ENCODE measurements around the gene RIPOR3. TPM values are rescaled to one million over a fixed set of nuclear protein-coding genes. Genes with fewer than 3 reads are reported as not detected.

RIPOR3 gene
- polyA plus RNA-seq, 2 of the 4 experiments (the other 2 are of a cell fraction), result 0.03 to 0.06 TPM

DNA sequence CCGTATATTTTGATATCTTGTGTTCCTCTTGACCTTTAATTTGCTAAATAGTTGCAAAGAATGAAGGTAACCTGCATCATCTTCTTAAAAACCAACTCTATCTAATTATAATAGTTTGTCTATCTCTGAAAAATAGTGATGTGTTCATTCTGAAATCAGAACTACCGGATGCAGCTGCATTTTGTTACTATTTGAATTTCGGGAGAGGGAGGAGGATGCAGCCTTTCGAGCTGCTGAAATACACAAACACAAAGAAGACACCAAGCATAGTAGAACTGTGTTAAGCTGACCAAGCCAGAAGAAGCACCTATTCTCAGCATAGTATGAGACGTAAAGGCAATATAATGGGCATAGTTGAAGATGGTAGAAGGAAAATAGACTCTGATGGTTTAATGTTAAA lies 148.0 kb downstream of the RIPOR3 start:
- peaks cover 19% of the 10 kb centered on the region for H3K4me1 ChIP-seq

DNA sequence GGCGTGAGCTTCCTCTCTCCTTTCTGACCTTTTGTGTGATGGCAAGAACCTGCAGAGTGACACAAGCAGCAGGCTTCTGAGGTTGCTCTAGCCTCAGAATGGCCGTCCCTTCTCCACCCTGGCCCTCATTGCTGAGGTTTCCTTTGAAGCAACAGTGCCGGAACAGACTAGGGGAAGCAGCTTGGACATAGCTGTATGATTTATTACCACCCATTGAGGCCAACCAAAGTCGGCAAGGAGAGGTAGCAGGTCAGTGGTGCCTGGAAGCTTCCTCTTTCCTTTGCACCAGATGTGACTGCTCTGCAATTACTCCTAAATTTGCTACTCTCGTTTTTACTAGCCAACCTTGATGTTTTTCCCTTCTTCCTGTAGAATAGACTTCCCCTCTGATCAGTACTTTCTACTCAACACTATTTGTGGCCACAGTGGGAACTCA lies 149.7 kb downstream of the RIPOR3 start:
- no peak for DNase-seq (ENCODE audit: low read depth in 1 of 2, low spot score in 1 of 2)
- H3K4me3 ChIP-seq, result no peak overlapping the region
- ChIA-PET CTCF (interaction anchor here (1.1 to 2.8 kb wide), 7 partner anchors 17 to 353 kb away, joined by 3 to 10 read pairs (median 4); partner anchors contain the start of gene BCAS4), POLR2A (interaction anchor here (1.0 kb wide), 1 partner anchor 31 kb away, joined by 3 read pairs; the partner anchor contains the start of gene PTPN1)
- H3K27ac ChIP-seq, result peak overlapping the region; percentile 34 to 76; a peak in 5 of 6 replicates
- no peaks in the 10 kb centered on the region for H3K9me3 ChIP-seq
- WGBS (ENCODE audit: missing lambda C conversion rate), result 87% methylated on average over 5 of the region's 5 CpGs
- peaks cover 20% of the 10 kb centered on the region for H3K4me1 ChIP-seq
- TF ChIP-seq KDM5A (IDR thresholded peaks at IDR 0.05) (no peak), HMGXB4 (CRISPR knock-in tag; IDR thresholded peaks at IDR 0.05; ENCODE audit: borderline replicate concordance) (no peak), REST (IDR thresholded peaks at IDR 0.05) (no peak), SMC3 (IDR thresholded peaks at IDR 0.05) (no peak)
- FAIRE-seq, result no peak
- H3K4me2 ChIP-seq, result peak overlapping the region; percentile 57
- no peak; a peak in 1 of 6 replicates for ATAC-seq

More for the DNA sequence above, 148.0 kb downstream of the RIPOR3 start:
- POLR2A ChIA-PET, result no interaction called here
- Histone ChIP-seq H3K27ac (no peak overlapping the region), H3K4me3 (no peak overlapping the region), H3K9me3 (no peaks in the 10 kb centered on the region), H3K4me2 (no peak overlapping the region)
- CTCF ChIA-PET, result interaction anchor here (1.3 to 2.4 kb wide), 2 partner anchors 8 to 36 kb away, joined by 3 to 10 read pairs; no protein-coding TSS in a partner anchor
- TF ChIP-seq HOXA7 (CRISPR knock-in tag; IDR thresholded peaks at IDR 0.05) (no peak), MYC (IDR thresholded peaks at IDR 0.05; ENCODE audit: borderline replicate concordance, low read length) (no peak), BHLHE40 (IDR thresholded peaks at IDR 0.05; ENCODE audit: low read depth, low read length) (no peak), CHD4 (IDR thresholded peaks at IDR 0.05; ENCODE audit: borderline replicate concordance) (no peak), EHMT2 (IDR thresholded peaks at IDR 0.05; ENCODE audit: low read depth) (no peak), RFX5 (IDR thresholded peaks at IDR 0.05) (no peak), MAZ (IDR thresholded peaks at IDR 0.05; ENCODE audit: borderline replicate concordance, low read depth, low read length) (no peak), MAFK (IDR thresholded peaks at IDR 0.05; ENCODE audit: partially characterized antibody) (no peak), KDM1A (IDR thresholded peaks at IDR 0.05; ENCODE audit: low read depth) (no peak), POLR2A (IDR thresholded peaks at IDR 0.05; ENCODE audit: low read length) (no peak), ZC3H11A (IDR thresholded peaks at IDR 0.05) (no peak), RCOR1 (IDR thresholded peaks at IDR 0.05; ENCODE audit: low read depth, low read length) (no peak), MAX (IDR thresholded peaks at IDR 0.05) (no peak), PHF8 (IDR thresholded peaks at IDR 0.05; ENCODE audit: borderline replicate concordance, low read depth) (no peak), RARB (CRISPR knock-in tag; IDR thresholded peaks at IDR 0.05) (no peak)
- TF ChIP-seq, protein P1, sequence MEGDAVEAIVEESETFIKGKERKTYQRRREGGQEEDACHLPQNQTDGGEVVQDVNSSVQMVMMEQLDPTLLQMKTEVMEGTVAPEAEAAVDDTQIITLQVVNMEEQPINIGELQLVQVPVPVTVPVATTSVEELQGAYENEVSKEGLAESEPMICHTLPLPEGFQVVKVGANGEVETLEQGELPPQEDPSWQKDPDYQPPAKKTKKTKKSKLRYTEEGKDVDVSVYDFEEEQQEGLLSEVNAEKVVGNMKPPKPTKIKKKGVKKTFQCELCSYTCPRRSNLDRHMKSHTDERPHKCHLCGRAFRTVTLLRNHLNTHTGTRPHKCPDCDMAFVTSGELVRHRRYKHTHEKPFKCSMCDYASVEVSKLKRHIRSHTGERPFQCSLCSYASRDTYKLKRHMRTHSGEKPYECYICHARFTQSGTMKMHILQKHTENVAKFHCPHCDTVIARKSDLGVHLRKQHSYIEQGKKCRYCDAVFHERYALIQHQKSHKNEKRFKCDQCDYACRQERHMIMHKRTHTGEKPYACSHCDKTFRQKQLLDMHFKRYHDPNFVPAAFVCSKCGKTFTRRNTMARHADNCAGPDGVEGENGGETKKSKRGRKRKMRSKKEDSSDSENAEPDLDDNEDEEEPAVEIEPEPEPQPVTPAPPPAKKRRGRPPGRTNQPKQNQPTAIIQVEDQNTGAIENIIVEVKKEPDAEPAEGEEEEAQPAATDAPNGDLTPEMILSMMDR (IDR thresholded peaks at IDR 0.05), result no peak
- FAIRE-seq (no peak), ATAC-seq (no peak), DNase-seq (ENCODE audit: low read depth in 1 of 2, low spot score in 1 of 2) (no peak)
- WGBS (ENCODE audit: missing lambda C conversion rate), result 92% methylated on average over 5 of the region's 5 CpGs
